ENCODE results near the gene SSMEM1.
"Not testable (repeated sequence)": the region's sequence is repeated elsewhere in the genome, so short reads cannot be mapped to it uniquely, and the experiment has no call there.

SSMEM1 gene

DNA sequence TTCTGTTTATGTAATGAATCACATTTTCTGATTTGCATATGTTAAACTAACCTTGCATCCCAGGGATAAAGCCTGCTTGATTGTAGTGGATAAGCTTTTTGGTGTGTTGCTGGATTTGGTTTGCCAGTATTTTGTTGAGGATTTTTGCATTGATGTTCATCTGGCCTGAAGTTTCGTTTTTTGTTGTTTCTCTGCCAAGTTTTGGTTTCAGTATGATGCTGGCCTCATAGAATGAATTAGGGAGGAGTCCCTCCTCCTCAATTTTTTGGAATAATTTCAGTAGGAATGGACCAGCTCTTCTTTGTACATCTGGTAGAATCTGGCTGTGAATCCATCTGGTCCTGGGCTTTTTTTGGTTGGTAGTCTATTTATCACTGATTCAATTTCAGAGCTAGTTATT lies 35.8 kb downstream of the SSMEM1 start:
- in situ Hi-C loops (cut with MboI; ENCODE audit: low sequenced_read_pairs) = not testable (repeated sequence)

DNA sequence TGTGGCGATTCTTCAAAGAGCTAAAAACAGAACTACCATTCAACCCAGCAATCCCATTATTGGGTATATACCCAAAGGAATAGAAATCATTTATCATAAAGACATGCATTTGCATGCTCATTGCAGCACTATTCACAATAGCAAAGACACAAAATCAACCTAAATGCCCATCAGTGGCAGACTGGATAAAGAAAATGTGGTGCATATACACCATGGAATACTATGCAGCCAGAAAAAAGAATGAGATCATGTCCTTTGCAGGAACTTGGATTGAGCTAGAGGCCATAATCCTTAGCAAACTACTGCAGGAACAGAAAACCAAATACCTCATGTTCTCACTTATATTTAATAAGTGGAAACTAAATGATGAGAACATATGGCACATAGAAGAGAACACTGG lies 38.8 kb downstream of the SSMEM1 start:
- in situ Hi-C loops (cut with MboI; ENCODE audit: low sequenced_read_pairs) = not testable (repeated sequence)

DNA sequence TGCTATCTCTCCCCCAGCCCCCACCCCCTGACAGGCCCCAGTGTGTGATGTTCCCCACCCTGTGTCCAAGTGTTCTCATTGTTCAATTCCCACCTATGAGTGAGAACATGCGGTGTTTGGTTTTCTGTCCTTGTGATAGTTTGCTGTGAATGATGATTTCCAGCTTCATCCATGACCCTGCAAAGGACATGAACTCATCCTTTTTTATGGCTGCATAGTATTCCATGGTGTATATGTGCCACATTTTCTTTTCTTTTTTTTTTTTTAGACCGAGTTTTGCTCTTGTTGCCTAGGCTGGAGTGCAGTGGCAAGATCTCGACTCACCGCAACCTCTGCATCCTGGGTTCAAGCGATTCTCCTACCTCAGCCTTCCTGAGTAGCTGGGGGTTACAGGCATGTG lies 41.2 kb downstream of the SSMEM1 start:
- in situ Hi-C loops (cut with MboI; ENCODE audit: low sequenced_read_pairs) = not testable (repeated sequence)

DNA sequence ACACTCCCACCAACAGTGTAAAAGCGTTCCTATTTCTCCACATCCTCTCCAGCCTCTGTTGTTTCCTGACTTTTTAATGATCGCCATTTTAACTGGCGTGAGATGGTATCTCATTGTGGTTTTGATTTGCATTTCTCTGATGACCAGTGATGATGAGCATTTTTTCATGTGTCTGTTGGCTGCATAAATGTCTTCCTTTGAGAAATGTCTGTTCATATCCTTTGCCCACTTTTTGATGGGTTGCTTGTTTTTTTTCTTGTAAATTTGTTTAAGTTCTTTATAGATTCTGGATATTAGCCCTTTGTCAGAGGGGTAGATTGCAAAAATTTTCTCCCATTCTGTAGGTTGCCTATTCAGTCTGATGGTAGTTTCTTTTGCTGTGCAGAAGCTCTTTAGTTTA lies 42.0 kb downstream of the SSMEM1 start:
- in situ Hi-C loops (cut with MboI; ENCODE audit: low sequenced_read_pairs) = not testable (repeated sequence)

DNA sequence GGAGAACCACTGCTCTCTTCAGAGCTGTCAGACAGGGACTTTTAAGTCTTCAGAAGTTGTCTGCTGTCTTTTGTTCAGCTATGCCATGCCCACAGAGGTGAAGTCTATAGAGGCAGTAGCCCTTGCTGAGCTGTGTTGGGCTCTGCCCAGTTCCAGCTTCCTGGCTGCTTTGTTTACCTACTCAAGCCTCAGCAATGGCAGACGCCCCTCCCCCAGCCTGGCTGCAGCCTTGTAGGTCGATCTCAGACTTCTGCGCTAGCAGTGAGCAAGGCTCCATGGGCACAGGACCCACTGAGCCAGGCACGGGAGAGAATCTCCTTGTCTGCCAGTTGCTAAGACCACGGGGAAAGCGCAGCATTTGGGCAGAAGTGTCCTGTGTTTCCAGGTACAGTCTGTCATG lies 46.9 kb downstream of the SSMEM1 start:
- in situ Hi-C loops (cut with MboI; ENCODE audit: low sequenced_read_pairs) = no loop called here

DNA sequence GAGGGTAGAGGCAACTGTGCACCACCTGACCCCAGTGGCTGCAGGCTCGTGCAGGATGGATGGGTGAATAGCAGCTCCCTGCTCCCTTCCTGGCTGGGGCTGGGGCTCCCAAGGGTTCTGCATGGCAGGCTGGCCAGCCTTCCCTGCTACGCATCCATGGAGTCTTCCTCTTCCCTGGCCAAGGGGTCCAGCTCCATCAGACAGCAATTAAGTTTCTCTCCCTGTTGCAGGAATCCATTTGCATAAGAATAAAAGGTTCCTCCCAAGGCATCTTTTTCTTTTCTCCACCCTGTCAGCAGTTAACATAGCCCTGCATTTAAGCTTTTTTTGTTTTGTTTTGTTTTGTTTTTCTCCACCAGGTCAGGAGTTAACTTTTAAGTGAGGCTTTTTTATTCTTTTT lies 49.0 kb downstream of the SSMEM1 start:
- in situ Hi-C loops (cut with MboI; ENCODE audit: low sequenced_read_pairs) = no loop called here

DNA sequence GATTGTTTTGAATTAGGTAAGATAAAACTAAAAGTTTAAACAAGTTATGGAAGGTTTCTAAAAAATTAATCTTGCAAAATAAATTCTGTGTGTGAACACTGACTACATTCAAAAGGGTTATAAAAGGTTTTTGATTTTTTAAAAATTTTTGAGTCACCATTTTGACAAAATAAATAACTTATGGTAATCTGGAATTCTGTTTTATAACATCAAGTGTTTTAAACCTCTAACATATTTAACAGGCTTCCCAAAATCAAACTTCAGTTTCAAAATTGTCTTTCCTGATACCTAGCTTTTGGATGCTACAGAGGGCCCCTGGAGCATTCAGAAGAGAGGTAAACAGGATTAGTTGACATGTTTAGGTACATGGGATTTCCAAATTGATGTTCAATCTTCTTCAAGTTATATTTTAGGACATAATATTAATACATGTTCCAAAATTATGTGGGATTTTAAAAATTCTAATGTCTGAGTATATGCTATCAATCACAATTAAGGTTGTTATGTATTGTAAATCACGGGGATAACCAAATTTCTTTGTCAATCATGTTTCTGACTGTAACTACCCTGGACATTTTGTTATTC lies 50.9 kb downstream of the SSMEM1 start:
- in situ Hi-C loops (cut with MboI; ENCODE audit: low sequenced_read_pairs) = no loop called here

DNA sequence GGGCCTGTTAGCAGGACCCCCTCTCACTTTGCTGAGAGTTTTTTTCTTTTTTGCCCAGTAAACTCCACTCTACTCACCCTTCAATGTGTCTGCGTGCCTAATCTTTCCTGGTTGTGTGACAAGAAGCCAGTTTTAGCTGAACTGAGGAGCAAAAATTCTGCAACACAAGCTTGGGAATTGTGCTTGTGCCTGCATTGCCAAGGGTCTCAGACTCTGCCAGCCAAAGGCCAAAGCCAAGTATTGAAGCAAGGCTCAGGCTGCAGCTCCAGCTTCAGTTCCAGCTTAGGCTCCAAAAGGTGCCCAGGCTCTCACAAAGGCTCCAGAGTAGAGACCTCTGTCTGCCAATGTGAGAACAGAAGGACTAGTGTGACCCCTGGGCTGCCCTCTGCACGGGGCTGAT lies 54.8 kb downstream of the SSMEM1 start:
- in situ Hi-C loops (cut with MboI; ENCODE audit: low sequenced_read_pairs) = no loop called here

DNA sequence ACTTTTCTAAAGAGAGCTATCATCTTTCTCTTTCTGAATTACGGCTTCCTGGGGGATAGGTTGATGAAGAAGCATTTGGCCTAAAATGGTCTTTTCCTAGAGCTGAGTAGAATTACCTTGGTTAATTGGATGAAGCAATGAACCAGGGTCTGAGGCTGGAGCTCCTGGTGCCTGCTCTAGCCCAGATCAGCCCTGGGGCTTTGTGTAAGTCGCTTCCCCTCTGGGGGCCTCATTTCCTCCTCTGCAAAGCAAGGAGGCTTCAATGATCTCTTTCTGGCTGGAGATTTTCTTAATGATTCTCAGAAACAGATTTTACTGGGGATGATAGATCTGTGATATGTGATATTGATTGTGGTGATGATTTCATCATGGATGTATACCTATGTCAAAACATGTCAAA lies 55.5 kb downstream of the SSMEM1 start:
- in situ Hi-C loops (cut with MboI; ENCODE audit: low sequenced_read_pairs) = no loop called here
